ENCODE results near the gene RPS15. TPM values are rescaled to one million over a fixed set of nuclear protein-coding genes. Genes with fewer than 3 reads are reported as not detected.

Gene RPS15
- total and polyA plus RNA-seq, 9 of the 15 experiments (the other 6 are each of a cell fraction or from before 2014, with no cell fraction given) = 605 to 2,791 (median 957) TPM

DNA sequence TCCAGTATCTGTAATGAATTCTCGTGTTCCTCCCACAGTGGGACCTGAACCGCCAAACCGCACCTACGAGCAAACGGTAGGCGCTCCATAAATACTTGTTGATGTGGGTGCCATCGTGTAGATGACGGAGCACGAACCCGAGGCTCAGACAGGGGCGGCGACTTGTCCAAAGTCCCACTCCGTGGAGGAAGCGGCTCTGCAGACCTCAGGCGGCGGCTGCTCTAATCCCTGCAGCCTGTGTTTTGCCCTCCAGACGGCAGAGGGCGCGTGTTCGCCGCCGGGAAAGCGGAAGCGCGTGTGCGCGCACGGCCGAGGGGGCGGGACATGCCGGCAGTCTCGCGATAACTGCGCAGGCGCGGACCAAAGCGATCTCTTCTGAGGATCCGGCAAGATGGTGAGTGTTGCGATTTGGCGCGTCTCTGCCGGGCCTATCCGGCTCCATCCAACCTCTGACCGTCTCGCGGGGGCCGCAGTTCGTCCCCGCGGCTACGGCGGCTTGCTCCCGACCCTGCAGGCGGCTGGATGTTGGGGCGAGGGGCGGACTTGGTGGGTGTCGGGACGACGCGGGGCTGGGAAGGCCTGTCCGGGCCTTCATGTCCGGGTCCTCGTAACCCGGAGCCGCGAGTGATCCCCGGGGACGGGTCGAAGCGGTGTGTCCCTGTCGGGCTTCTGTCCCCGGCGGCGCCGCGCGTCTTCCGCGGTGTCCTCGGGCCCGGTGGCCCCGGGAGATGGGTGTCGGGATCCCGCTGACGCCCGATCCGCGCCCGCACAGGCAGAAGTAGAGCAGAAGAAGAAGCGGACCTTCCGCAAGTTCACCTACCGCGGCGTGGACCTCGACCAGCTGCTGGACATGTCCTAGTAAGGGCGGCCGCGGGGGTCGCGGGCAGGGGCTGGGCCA is at the start of gene RPS15 (continued):
- TF ChIP-seq ZNF655 (CRISPR knock-in tag; IDR thresholded peaks at IDR 0.05) = no peak
- peak; percentile 82; the same call in 1 of the 2 replicates for TF ChIP-seq ZBTB5 (IDR thresholded peaks at IDR 0.05)
- no peak for TF ChIP-seq ZNF717 (CRISPR knock-in tag; IDR thresholded peaks at IDR 0.05)
- TF ChIP-seq, protein P1, sequence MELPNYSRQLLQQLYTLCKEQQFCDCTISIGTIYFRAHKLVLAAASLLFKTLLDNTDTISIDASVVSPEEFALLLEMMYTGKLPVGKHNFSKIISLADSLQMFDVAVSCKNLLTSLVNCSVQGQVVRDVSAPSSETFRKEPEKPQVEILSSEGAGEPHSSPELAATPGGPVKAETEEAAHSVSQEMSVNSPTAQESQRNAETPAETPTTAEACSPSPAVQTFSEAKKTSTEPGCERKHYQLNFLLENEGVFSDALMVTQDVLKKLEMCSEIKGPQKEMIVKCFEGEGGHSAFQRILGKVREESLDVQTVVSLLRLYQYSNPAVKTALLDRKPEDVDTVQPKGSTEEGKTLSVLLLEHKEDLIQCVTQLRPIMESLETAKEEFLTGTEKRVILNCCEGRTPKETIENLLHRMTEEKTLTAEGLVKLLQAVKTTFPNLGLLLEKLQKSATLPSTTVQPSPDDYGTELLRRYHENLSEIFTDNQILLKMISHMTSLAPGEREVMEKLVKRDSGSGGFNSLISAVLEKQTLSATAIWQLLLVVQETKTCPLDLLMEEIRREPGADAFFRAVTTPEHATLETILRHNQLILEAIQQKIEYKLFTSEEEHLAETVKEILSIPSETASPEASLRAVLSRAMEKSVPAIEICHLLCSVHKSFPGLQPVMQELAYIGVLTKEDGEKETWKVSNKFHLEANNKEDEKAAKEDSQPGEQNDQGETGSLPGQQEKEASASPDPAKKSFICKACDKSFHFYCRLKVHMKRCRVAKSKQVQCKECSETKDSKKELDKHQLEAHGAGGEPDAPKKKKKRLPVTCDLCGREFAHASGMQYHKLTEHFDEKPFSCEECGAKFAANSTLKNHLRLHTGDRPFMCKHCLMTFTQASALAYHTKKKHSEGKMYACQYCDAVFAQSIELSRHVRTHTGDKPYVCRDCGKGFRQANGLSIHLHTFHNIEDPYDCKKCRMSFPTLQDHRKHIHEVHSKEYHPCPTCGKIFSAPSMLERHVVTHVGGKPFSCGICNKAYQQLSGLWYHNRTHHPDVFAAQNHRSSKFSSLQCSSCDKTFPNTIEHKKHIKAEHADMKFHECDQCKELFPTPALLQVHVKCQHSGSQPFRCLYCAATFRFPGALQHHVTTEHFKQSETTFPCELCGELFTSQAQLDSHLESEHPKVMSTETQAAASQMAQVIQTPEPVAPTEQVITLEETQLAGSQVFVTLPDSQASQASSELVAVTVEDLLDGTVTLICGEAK (IDR thresholded peaks at IDR 0.05) = peak; percentile 90
- TF ChIP-seq, protein P1 (CRISPR knock-in tag; IDR thresholded peaks at IDR 0.05) = no peak
- TF ChIP-seq, protein P2, sequence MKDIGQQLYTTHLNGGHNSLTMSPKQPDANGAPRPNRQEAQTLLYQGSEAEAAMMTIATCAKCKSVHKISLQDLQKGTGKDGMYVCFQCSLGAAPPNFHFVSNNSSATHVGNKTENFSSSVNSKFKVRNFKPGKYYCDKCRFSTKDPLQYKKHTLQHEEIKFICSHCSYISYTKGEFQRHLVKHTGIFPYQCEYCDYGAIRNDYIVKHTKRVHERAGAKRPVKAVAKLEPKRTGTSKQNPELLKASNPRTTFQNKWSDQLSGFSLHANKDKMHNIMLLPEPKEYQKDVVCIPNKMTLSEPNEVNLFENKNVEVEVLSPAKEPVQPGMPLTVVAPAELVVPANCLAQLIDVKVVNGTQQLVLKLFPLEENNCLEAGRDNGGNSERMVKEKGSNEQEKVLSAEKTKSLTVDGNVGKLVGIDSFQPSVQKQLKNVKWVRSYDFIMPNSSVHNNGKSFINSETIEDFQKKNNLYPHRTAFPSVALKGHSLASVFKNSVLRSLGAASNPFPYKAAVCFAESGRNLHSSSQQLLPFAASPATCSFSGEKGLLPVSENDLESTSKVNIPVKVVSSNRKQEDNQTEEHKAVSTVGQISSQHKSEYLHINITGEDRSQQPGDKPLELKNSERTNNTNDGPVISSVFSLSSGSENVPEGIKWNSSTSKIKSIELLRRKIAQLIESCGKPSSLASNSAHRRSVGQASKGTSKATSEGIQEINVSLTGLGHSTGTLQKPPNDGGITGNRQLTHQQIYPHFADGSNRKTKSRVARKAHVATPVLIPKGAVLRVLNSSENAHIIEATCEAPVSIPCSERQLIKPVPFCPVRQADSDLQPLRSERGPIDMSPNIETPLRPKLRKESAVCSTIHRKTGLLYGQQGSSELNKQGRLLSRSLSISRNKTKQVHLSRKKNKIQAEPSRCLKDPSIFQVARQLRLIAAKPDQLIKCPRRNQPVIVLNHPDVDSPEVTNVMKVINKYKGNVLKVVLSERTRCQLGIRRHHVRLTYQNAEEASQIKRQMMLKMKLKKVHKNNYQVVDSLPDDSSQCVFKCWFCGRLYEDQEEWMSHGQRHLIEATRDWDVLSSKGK (CRISPR knock-in tag; IDR thresholded peaks at IDR 0.05) = no peak
- peak; percentile 93 for TF ChIP-seq RBM22 (IDR thresholded peaks at IDR 0.05; ENCODE audit: low read depth, low read length, poor library complexity, severe bottlenecking)
- TF ChIP-seq KLF13 (tag; IDR thresholded peaks at IDR 0.05; ENCODE audit: borderline replicate concordance, low read depth) = peak; percentile 77; the same call in 1 of the 2 replicates

Measured in K562 (cell line).